Astrocyte (in vitro differentiated cells and primary cell): ENCODE data around the gene PAM. TPM values are rescaled to one million over a fixed set of nuclear protein-coding genes. Genes with fewer than 3 reads are reported as not detected.

Experiments used
- DNase-seq: peaks from one replicate; pipeline ENCODE4 v3.0.0-alpha.2; 2010; ENCODE audit warnings: low read depth
- FAIRE-seq: peaks from 2 replicates; lab custom pipeline; 2011; peaks lifted over from hg19 to GRCh38; lab: Jason Lieb, UNC
- H2AFZ ChIP-seq: 2 replicates; pipeline ENCODE4 v1.6.0; 2012; ENCODE audit warnings: low read depth, low read length, inconsistent platforms
- H3K27ac ChIP-seq: 2 replicates; pipeline ENCODE4 v1.5.1; 2011; ENCODE audit warnings: low read depth, low read length, inconsistent platforms
- H3K27me3 ChIP-seq: 2 replicates; pipeline ENCODE4 v1.6.0; 2011; ENCODE audit warnings: low read length, inconsistent platforms; ENCODE audit not compliant: insufficient read depth
- H3K36me3 ChIP-seq: 2 replicates; pipeline ENCODE4 v1.5.1; 2011; ENCODE audit warnings: low read length, inconsistent platforms; ENCODE audit not compliant: insufficient read depth
- H3K4me1 ChIP-seq: 2 replicates; pipeline ENCODE4 v1.5.1; 2011; ENCODE audit warnings: low read length, inconsistent platforms; ENCODE audit not compliant: insufficient read depth
- H3K4me2 ChIP-seq: 2 replicates; pipeline ENCODE4 v1.6.0; 2012; ENCODE audit warnings: low read length, inconsistent platforms
- H3K4me3 ChIP-seq: 2 replicates; pipeline ENCODE4 v1.5.1; 2011; ENCODE audit warnings: low read depth, mild to moderate bottlenecking, low read length, inconsistent platforms; ENCODE audit not compliant: insufficient read depth
- H3K79me2 ChIP-seq: 2 replicates; pipeline ENCODE4 v1.6.0; 2012; ENCODE audit warnings: mild to moderate bottlenecking, low read length, inconsistent platforms; ENCODE audit not compliant: insufficient read depth
- H3K9ac ChIP-seq: 2 replicates; pipeline ENCODE4 v1.6.0; 2012; ENCODE audit warnings: mild to moderate bottlenecking, low read length, inconsistent platforms
- H3K9me3 ChIP-seq: 2 replicates; pipeline ENCODE4 v1.5.1; 2012; ENCODE audit warnings: low read depth, mild to moderate bottlenecking, low read length, inconsistent platforms; ENCODE audit not compliant: insufficient read depth
- H4K20me1 ChIP-seq: 2 replicates; pipeline ENCODE4 v1.6.0; 2012; ENCODE audit warnings: low read length, inconsistent platforms; ENCODE audit not compliant: insufficient read depth
- H3K27ac Mint-ChIP-seq: one replicate; pipeline ENCODE4 v1.8.0; 2021; ENCODE audit warnings: mild to moderate bottlenecking, mixed read lengths; ENCODE audit not compliant: unreplicated experiment
- H3K27me3 Mint-ChIP-seq: one replicate; pipeline ENCODE4 v1.8.0; 2021; ENCODE audit warnings: low read depth, mixed read lengths; ENCODE audit not compliant: unreplicated experiment
- H3K36me3 Mint-ChIP-seq: one replicate; pipeline ENCODE4 v1.8.0; 2021; ENCODE audit warnings: low read depth, mixed read lengths; ENCODE audit not compliant: unreplicated experiment
- H3K4me1 Mint-ChIP-seq: one replicate; pipeline ENCODE4 v1.8.0; 2021; ENCODE audit warnings: low read depth, mixed read lengths; ENCODE audit not compliant: unreplicated experiment
- H3K4me3 Mint-ChIP-seq: one replicate; pipeline ENCODE4 v1.8.0; 2021; ENCODE audit warnings: mild to moderate bottlenecking, moderate library complexity, mixed read lengths; ENCODE audit not compliant: unreplicated experiment
- H3K9me3 Mint-ChIP-seq: one replicate; pipeline ENCODE4 v1.8.0; 2021; ENCODE audit warnings: mild to moderate bottlenecking, mixed read lengths; ENCODE audit not compliant: unreplicated experiment
- CTCF ChIP-seq: IDR thresholded peaks from 2 replicates; pipeline ENCODE4 v1.5.1; 2011; ENCODE audit warnings: low read depth, mild to moderate bottlenecking, inconsistent platforms, low read length, moderate library complexity; ENCODE audit not compliant: insufficient read depth
- EZH2 ChIP-seq: IDR thresholded peaks from 2 replicates; pipeline ENCODE4 v1.6.1; 2012; ENCODE audit warnings: mild to moderate bottlenecking, low read length, inconsistent platforms; ENCODE audit not compliant: insufficient read depth
- total RNA-seq: library from RNA; stranded (reverse); gene quantifications from 2 replicates; pipeline ENCODE4 v1.2.1, GENCODE V29; 2021

Gene PAM
- total RNA-seq, 1 donor from 2014 or later: 301 TPM

DNA sequence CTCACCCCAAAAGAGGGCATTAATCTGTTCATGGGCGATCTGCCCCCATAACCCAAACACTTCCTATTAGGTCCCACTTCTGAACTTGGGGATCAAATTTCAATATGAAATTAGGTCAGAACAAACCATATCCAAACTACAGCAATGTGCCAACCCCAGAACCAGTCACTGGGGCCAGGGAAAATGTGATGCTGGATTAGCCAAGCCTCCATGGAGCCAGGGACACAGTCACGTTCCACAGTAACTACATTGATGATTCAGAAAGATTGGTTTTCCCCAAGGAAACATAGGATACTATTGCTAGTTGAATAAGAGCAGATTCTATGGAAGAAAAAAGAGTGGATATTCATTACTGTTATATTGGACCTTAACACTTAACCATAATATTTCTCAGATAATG lies 280.6 kb downstream of the PAM start:
- H3K27ac ChIP-seq: no peak overlapping the region
- Mint-ChIP-seq H3K4me3 (no peak overlapping the region), H3K4me1 (no peaks in the 10 kb centered on the region), H3K36me3 (peaks cover 5% of the 10 kb centered on the region), H3K9me3 (no peaks in the 10 kb centered on the region), H3K27me3 (no peaks in the 10 kb centered on the region), H3K27ac (no peak overlapping the region)
- H3K9ac ChIP-seq: no peak overlapping the region
- no peaks in the 10 kb centered on the region for H3K36me3 ChIP-seq
- H4K20me1 ChIP-seq: no peaks in the 10 kb centered on the region
- no peaks in the 10 kb centered on the region for H3K79me2 ChIP-seq
- DNase-seq: no peak
- no peaks in the 10 kb centered on the region for H3K9me3 ChIP-seq
- H3K27me3 ChIP-seq: no peaks in the 10 kb centered on the region
- no peak overlapping the region for H3K4me3 ChIP-seq
- no peak overlapping the region for H3K4me2 ChIP-seq
- H3K4me1 ChIP-seq: no peaks in the 10 kb centered on the region
- FAIRE-seq: no peak
- TF ChIP-seq CTCF (no peak), EZH2 (no peak)
- no peak overlapping the region for H2AFZ ChIP-seq

GRCh38 chr5:103036601-103037000 lies 281.5 kb downstream of the PAM start:
- H3K4me1 ChIP-seq: no peaks in the 10 kb centered on the region
- H3K9ac ChIP-seq: no peak overlapping the region
- H3K79me2 ChIP-seq: no peaks in the 10 kb centered on the region
- no peaks in the 10 kb centered on the region for H3K4me1 Mint-ChIP-seq
- no peaks in the 10 kb centered on the region for H4K20me1 ChIP-seq
- H3K9me3 ChIP-seq: no peaks in the 10 kb centered on the region
- H3K4me3 Mint-ChIP-seq: no peak overlapping the region
- no peak for FAIRE-seq
- no peaks in the 10 kb centered on the region for H3K27me3 ChIP-seq
- no peak for TF ChIP-seq CTCF
- TF ChIP-seq EZH2: no peak
- H2AFZ ChIP-seq: no peak overlapping the region
- no peaks in the 10 kb centered on the region for H3K27me3 Mint-ChIP-seq
- no peaks in the 10 kb centered on the region for H3K36me3 ChIP-seq
- H3K27ac ChIP-seq: no peak overlapping the region
- peaks cover 5% of the 10 kb centered on the region for H3K36me3 Mint-ChIP-seq
- H3K4me2 ChIP-seq: no peak overlapping the region
- no peaks in the 10 kb centered on the region for H3K9me3 Mint-ChIP-seq
- H3K27ac Mint-ChIP-seq: no peak overlapping the region
- H3K4me3 ChIP-seq: no peak overlapping the region
- no peak for DNase-seq

- Mint-ChIP-seq H3K4me1 (no peaks in the 10 kb centered on the region), H3K27ac (no peak overlapping the region), H3K36me3 (no peaks in the 10 kb centered on the region), H3K9me3 (no peaks in the 10 kb centered on the region), H3K27me3 (no peaks in the 10 kb centered on the region), H3K4me3 (no peak overlapping the region)
- H3K4me1 ChIP-seq: no peaks in the 10 kb centered on the region
- H3K79me2 ChIP-seq: no peaks in the 10 kb centered on the region
- no peaks in the 10 kb centered on the region for H4K20me1 ChIP-seq
- FAIRE-seq (no peak), DNase-seq (no peak)
- no peaks in the 10 kb centered on the region for H3K9me3 ChIP-seq
- H3K27me3 ChIP-seq: no peaks in the 10 kb centered on the region
- no peak overlapping the region for H3K4me2 ChIP-seq
- no peak overlapping the region for H3K4me3 ChIP-seq
- H2AFZ ChIP-seq: no peak overlapping the region
- no peak for TF ChIP-seq CTCF
- no peak for TF ChIP-seq EZH2
- no peak overlapping the region for H3K9ac ChIP-seq
- H3K27ac ChIP-seq: no peak overlapping the region
- no peaks in the 10 kb centered on the region for H3K36me3 ChIP-seq
These were observed 282.8 kb downstream of the PAM start for GRCh38 chr5:103037673-103038455.
